Measurements from ENCODE around the gene PIAS4. TPM values are rescaled to one million over a fixed set of nuclear protein-coding genes. Genes with fewer than 3 reads are reported as not detected.

The PIAS4 gene
- total and polyA plus RNA-seq, 2 donors (not counting 3 experiments of a cell fraction or from before 2014, with no cell fraction given) = 26.2 to 46.2 TPM

- TF ChIP-seq GATA2 (IDR thresholded peaks at IDR 0.05; ENCODE audit: insufficient read depth, insufficient read length, low read depth, low read length) (no peak), POLR2AphosphoS5 (IDR thresholded peaks at IDR 0.05; ENCODE audit: insufficient read depth, low read depth, low read length) (no peak), CTCF (IDR thresholded peaks at IDR 0.05; ENCODE audit: extremely low read depth in 1 of 2, insufficient read depth in 1 of 2, low read depth in 1 of 2, low read length in 2 of 2) (no peak), FOS (IDR thresholded peaks at IDR 0.05; ENCODE audit: borderline replicate concordance, insufficient read depth, low read length) (no peak), EZH2 (IDR thresholded peaks at IDR 0.05; ENCODE audit: borderline replicate concordance, low read depth, low read length, severe bottlenecking) (no peak), MAX (IDR thresholded peaks at IDR 0.05; ENCODE audit: insufficient read depth, insufficient read length) (no peak), MYC (IDR thresholded peaks at IDR 0.05; ENCODE audit: low read depth, low read length) (no peak), JUN (IDR thresholded peaks at IDR 0.05; ENCODE audit: borderline replicate concordance, insufficient read depth, insufficient read length, low read depth) (no peak), POLR2A (IDR thresholded peaks at IDR 0.05; ENCODE audit: low read depth, low read length) (no peak)
- Histone ChIP-seq H3K9ac (replicated peaks; ENCODE audit: extremely low read depth, insufficient read depth, low read length) (no peak overlapping the region), H2AFZ (ENCODE audit: low read depth, low read length) (no peak overlapping the region), H3K79me2 (ENCODE audit: control insufficient read depth, insufficient read depth, low read length) (peaks cover 20% of the 10 kb centered on the region), H3K4me2 (ENCODE audit: insufficient read depth, low read length) (no peak overlapping the region), H3K4me1 (ENCODE audit: control insufficient read depth, extremely low read depth, insufficient read depth, low read length) (peaks cover 2% of the 10 kb centered on the region), H3K27ac (ENCODE audit: insufficient read depth, low read depth, low read length) (no peak overlapping the region), H3K9me3 (replicated peaks; ENCODE audit: control insufficient read depth, insufficient read depth, low read length) (no peaks in the 10 kb centered on the region), H3K4me3 (replicated peaks in 1 of 3; ENCODE audit: insufficient read depth in 1 of 3, low read depth in 1 of 3, low read length in 3 of 3) (no peak overlapping the region), H4K20me1 (replicated peaks; ENCODE audit: control insufficient read depth, extremely low read depth, insufficient read depth, low read length) (no peaks in the 10 kb centered on the region), H3K36me3 (ENCODE audit: control insufficient read depth in 2 of 2, extremely low read depth in 1 of 2, insufficient read depth in 2 of 2, low read length in 2 of 2) (peaks cover 0 to 22% of the 10 kb centered on the region in 2 experiments), H3K27me3 (ENCODE audit: control insufficient read depth in 2 of 2, insufficient read depth in 2 of 2, low read length in 2 of 2) (no peaks in the 10 kb centered on the region), H3K9me1 (replicated peaks; ENCODE audit: control insufficient read depth, extremely low read depth, insufficient read depth, low read length) (no peaks in the 10 kb centered on the region)
- no peak for DNase-seq (ENCODE audit: low read depth, low spot score)
- dilution Hi-C loops (cut with MboI; ENCODE audit: extremely low pct_ligation_motif_present, low sequenced_read_pairs) = no loop called here
- ChIA-PET CTCF (interaction anchor here (1.0 kb wide), 1 partner anchor 13 kb away, joined by 3 read pairs; no protein-coding TSS in a partner anchor), POLR2A (no interaction called here)
- no TSS peak for BruUV-seq (replicated peaks)
- intact Hi-C loops (cut with micrococcal nuclease) = no loop called here
- no peak for FAIRE-seq
Measured at GRCh38 chr19:4019578-4019977, 12.0 kb downstream of the PIAS4 start.
